OCI-LY3 (cell line): Measurements from ENCODE around the gene EVI5L.

Experiments used
- EZH2phosphoT487 ChIP-seq: fragments of 200-600 bp; shearing (Covaris generic); IDR thresholded peaks from 2 replicates; pipeline ENCODE4 v1.6.1; 2018; ENCODE audit warnings: antibody characterized with exemption, mixed run types, low read depth
- TF ChIP-seq, protein P1 (sequence below): fragments of 200-600, 300-600 bp; sonication (generic); IDR thresholded peaks from 2 replicates; pipeline ENCODE4 v1.5.1; 2014; ENCODE audit warnings: antibody characterized with exemption, low read length, low read depth

GRCh38 chr19:7806876-7807275 is 23.1 kb upstream of the EVI5L start:
- TF ChIP-seq, protein P1, sequence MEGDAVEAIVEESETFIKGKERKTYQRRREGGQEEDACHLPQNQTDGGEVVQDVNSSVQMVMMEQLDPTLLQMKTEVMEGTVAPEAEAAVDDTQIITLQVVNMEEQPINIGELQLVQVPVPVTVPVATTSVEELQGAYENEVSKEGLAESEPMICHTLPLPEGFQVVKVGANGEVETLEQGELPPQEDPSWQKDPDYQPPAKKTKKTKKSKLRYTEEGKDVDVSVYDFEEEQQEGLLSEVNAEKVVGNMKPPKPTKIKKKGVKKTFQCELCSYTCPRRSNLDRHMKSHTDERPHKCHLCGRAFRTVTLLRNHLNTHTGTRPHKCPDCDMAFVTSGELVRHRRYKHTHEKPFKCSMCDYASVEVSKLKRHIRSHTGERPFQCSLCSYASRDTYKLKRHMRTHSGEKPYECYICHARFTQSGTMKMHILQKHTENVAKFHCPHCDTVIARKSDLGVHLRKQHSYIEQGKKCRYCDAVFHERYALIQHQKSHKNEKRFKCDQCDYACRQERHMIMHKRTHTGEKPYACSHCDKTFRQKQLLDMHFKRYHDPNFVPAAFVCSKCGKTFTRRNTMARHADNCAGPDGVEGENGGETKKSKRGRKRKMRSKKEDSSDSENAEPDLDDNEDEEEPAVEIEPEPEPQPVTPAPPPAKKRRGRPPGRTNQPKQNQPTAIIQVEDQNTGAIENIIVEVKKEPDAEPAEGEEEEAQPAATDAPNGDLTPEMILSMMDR, result no peak
- TF ChIP-seq EZH2phosphoT487, result no peak
